ENCODE measurements around the gene CUBN.

Gene CUBN

GRCh38 chr10:16986406-16987205 is 143.0 kb downstream of the CUBN start:
- H3K9me3 ChIP-seq (ENCODE audit: control extremely low read depth in 1 of 5, control insufficient read depth in 4 of 5, insufficient read depth in 2 of 5, low read depth in 1 of 5, low read length in 4 of 5), result no peaks in the 10 kb centered on the region
- H3K36me3 ChIP-seq (ENCODE audit: control insufficient read depth in 4 of 4, insufficient read depth in 4 of 4, low read length in 3 of 4), result peaks cover 0 to 2% (median 0%) of the 10 kb centered on the region in 4 experiments
- no peak overlapping the region for H3K4me3 ChIP-seq (ENCODE audit: control insufficient read depth in 1 of 7, extremely low read depth in 1 of 7, insufficient read depth in 4 of 7, low read depth in 2 of 7, low read length in 6 of 7)
- no peaks in the 10 kb centered on the region for H3K27me3 ChIP-seq (replicated peaks in 2 of 5; ENCODE audit: control insufficient read depth in 4 of 5, insufficient read depth in 5 of 5, low read length in 4 of 5)
- DNase-seq, result no peak
- ChIA-PET CTCF (interaction anchor here (1.3 kb wide), 1 partner anchor 28 kb away, joined by 4 read pairs; no protein-coding TSS in a partner anchor), POLR2A (no interaction called here)
- no peaks in the 10 kb centered on the region for H3K4me1 ChIP-seq (ENCODE audit: control extremely low read depth in 1 of 4, control insufficient read depth in 4 of 4, insufficient read depth in 4 of 4, low read length in 3 of 4)
- no peak overlapping the region for H3K27ac ChIP-seq (ENCODE audit: insufficient read depth in 1 of 2, low read depth in 1 of 2, low read length in 2 of 2, poor library complexity in 1 of 2, severe bottlenecking in 2 of 2)
- 99% methylated on average over 9 of the region's 10 CpGs for WGBS (ENCODE audit: insufficient coverage)

GRCh38 chr10:16986082-16986405 is 143.6 kb downstream of the CUBN start:
- Histone ChIP-seq H3K36me3 (ENCODE audit: control insufficient read depth in 4 of 4, insufficient read depth in 4 of 4, low read length in 3 of 4) (peaks cover 0 to 2% (median 0%) of the 10 kb centered on the region in 4 experiments), H3K27ac (ENCODE audit: insufficient read depth in 1 of 2, low read depth in 1 of 2, low read length in 2 of 2, poor library complexity in 1 of 2, severe bottlenecking in 2 of 2) (no peak overlapping the region), H3K4me3 (ENCODE audit: control insufficient read depth in 1 of 7, extremely low read depth in 1 of 7, insufficient read depth in 4 of 7, low read depth in 2 of 7, low read length in 6 of 7) (no peak overlapping the region), H3K4me1 (ENCODE audit: control extremely low read depth in 1 of 4, control insufficient read depth in 4 of 4, insufficient read depth in 4 of 4, low read length in 3 of 4) (no peaks in the 10 kb centered on the region), H3K27me3 (replicated peaks in 2 of 5; ENCODE audit: control insufficient read depth in 4 of 5, insufficient read depth in 5 of 5, low read length in 4 of 5) (no peaks in the 10 kb centered on the region), H3K9me3 (ENCODE audit: control extremely low read depth in 1 of 5, control insufficient read depth in 4 of 5, insufficient read depth in 2 of 5, low read depth in 1 of 5, low read length in 4 of 5) (no peaks in the 10 kb centered on the region)
- 100% methylated on average over 2 of the region's 5 CpGs for WGBS (ENCODE audit: insufficient coverage)
- POLR2A ChIA-PET, result no interaction called here
- CTCF ChIA-PET, result interaction anchor here (1.3 kb wide), 1 partner anchor 28 kb away, joined by 4 read pairs; no protein-coding TSS in a partner anchor
- DNase-seq, result no peak

- WGBS (ENCODE audit: insufficient coverage), result 100% methylated on average over 1 of the region's 3 CpGs
- Histone ChIP-seq H3K4me3 (ENCODE audit: control insufficient read depth in 1 of 7, extremely low read depth in 1 of 7, insufficient read depth in 4 of 7, low read depth in 2 of 7, low read length in 6 of 7) (no peak overlapping the region), H3K4me1 (ENCODE audit: control extremely low read depth in 1 of 4, control insufficient read depth in 4 of 4, insufficient read depth in 4 of 4, low read length in 3 of 4) (no peaks in the 10 kb centered on the region), H3K27ac (ENCODE audit: insufficient read depth in 1 of 2, low read depth in 1 of 2, low read length in 2 of 2, poor library complexity in 1 of 2, severe bottlenecking in 2 of 2) (no peak overlapping the region), H3K36me3 (ENCODE audit: control insufficient read depth in 4 of 4, insufficient read depth in 4 of 4, low read length in 3 of 4) (peaks cover 0 to 2% (median 0%) of the 10 kb centered on the region in 4 experiments), H3K27me3 (replicated peaks in 2 of 5; ENCODE audit: control insufficient read depth in 4 of 5, insufficient read depth in 5 of 5, low read length in 4 of 5) (no peaks in the 10 kb centered on the region), H3K9me3 (ENCODE audit: control extremely low read depth in 1 of 5, control insufficient read depth in 4 of 5, insufficient read depth in 2 of 5, low read depth in 1 of 5, low read length in 4 of 5) (no peaks in the 10 kb centered on the region)
- no peak for DNase-seq
- ChIA-PET CTCF (no interaction called here), POLR2A (no interaction called here)
These were observed 145.4 kb downstream of the CUBN start for GRCh38 chr10:16984242-16984641.

DNA sequence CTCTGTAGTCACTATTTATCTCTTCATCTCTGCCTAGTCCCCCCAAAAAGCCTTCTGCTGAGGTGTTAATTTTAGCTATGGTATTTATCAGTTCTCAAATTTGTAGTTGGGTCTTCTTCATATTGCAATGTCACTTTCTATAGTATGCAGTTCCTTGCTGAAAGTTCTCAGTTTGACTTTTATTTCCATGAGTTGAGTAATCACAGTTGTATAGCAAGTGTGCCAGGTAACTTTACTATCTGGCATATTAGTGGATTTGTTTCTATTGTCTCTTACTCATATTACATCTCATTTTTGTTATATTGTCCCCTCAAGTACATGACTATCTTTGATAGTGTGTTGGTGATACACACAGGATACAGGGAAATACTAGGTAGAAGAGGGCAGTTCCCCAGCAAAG is 152.8 kb downstream of the CUBN start:
- no peaks in the 10 kb centered on the region for H3K36me3 ChIP-seq (ENCODE audit: control insufficient read depth in 4 of 4, insufficient read depth in 4 of 4, low read length in 3 of 4)
- ChIA-PET POLR2A (no interaction called here), CTCF (interaction anchor here (0.9 to 1.3 kb wide), 2 partner anchors 16 to 129 kb away, joined by 3 to 4 read pairs; no protein-coding TSS in a partner anchor)
- peaks cover 0 to 6% (median 1%) of the 10 kb centered on the region in 4 experiments for H3K4me1 ChIP-seq (ENCODE audit: control extremely low read depth in 1 of 4, control insufficient read depth in 4 of 4, insufficient read depth in 4 of 4, low read length in 3 of 4)
- peaks cover 0 to 3% (median 0%) of the 10 kb centered on the region in 5 experiments for H3K9me3 ChIP-seq (ENCODE audit: control extremely low read depth in 1 of 5, control insufficient read depth in 4 of 5, insufficient read depth in 2 of 5, low read depth in 1 of 5, low read length in 4 of 5)
- no peak overlapping the region for H3K27ac ChIP-seq (ENCODE audit: insufficient read depth in 1 of 2, low read depth in 1 of 2, low read length in 2 of 2, poor library complexity in 1 of 2, severe bottlenecking in 2 of 2)
- H3K27me3 ChIP-seq (replicated peaks in 2 of 5; ENCODE audit: control insufficient read depth in 4 of 5, insufficient read depth in 5 of 5, low read length in 4 of 5), result no peaks in the 10 kb centered on the region
- DNase-seq, result no peak
- H3K4me3 ChIP-seq (ENCODE audit: control insufficient read depth in 1 of 7, extremely low read depth in 1 of 7, insufficient read depth in 4 of 7, low read depth in 2 of 7, low read length in 6 of 7), result no peak overlapping the region

DNA sequence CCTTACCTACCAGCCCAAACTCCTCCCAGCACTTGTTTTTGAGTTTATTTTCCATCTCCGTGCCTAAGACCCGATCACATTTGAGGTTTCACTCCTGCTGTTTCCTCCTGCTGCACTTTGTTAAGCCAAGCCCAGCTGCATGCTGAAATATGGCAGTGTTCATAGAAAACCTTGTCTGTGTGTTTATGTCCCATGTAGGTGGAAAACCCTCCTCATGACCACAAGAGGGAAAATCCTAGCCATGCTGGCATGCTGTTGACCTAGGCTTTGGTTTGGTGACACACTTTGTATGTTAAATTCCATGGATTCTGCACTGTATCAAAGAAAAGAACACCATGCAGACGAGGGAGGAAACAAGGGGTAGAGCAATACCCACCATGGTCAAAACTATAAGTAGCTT is 154.4 kb downstream of the CUBN start:
- Histone ChIP-seq H3K27ac (ENCODE audit: insufficient read depth in 1 of 2, low read depth in 1 of 2, low read length in 2 of 2, poor library complexity in 1 of 2, severe bottlenecking in 2 of 2) (no peak overlapping the region), H3K4me1 (ENCODE audit: control extremely low read depth in 1 of 4, control insufficient read depth in 4 of 4, insufficient read depth in 4 of 4, low read length in 3 of 4) (peaks cover 0 to 6% (median 1%) of the 10 kb centered on the region in 4 experiments), H3K36me3 (ENCODE audit: control insufficient read depth in 4 of 4, insufficient read depth in 4 of 4, low read length in 3 of 4) (no peaks in the 10 kb centered on the region), H3K4me3 (ENCODE audit: control insufficient read depth in 1 of 7, extremely low read depth in 1 of 7, insufficient read depth in 4 of 7, low read depth in 2 of 7, low read length in 6 of 7) (no peak overlapping the region), H3K9me3 (ENCODE audit: control extremely low read depth in 1 of 5, control insufficient read depth in 4 of 5, insufficient read depth in 2 of 5, low read depth in 1 of 5, low read length in 4 of 5) (peaks cover 0 to 3% (median 0%) of the 10 kb centered on the region in 5 experiments), H3K27me3 (replicated peaks in 2 of 5; ENCODE audit: control insufficient read depth in 4 of 5, insufficient read depth in 5 of 5, low read length in 4 of 5) (no peaks in the 10 kb centered on the region)
- ChIA-PET CTCF (interaction anchor here (1.0 kb wide), 1 partner anchor 35 kb away, joined by 3 read pairs; no protein-coding TSS in a partner anchor), POLR2A (interaction anchor here (0.6 kb wide), 1 partner anchor 979 kb away, joined by 3 read pairs; no protein-coding TSS in a partner anchor)
- 8% methylated on average over 2 of the region's 3 CpGs for WGBS (ENCODE audit: insufficient coverage)
- DNase-seq, result peak; percentile 34 to 77 (median 63)

- no peaks in the 10 kb centered on the region for H3K9me3 ChIP-seq (ENCODE audit: control extremely low read depth in 1 of 5, control insufficient read depth in 4 of 5, insufficient read depth in 2 of 5, low read depth in 1 of 5, low read length in 4 of 5)
- H3K4me3 ChIP-seq (ENCODE audit: control insufficient read depth in 1 of 7, extremely low read depth in 1 of 7, insufficient read depth in 4 of 7, low read depth in 2 of 7, low read length in 6 of 7), result no peak overlapping the region
- ChIA-PET POLR2A (interaction anchor here (1.6 kb wide), 1 partner anchor 260 kb away, joined by 3 read pairs; no protein-coding TSS in a partner anchor), CTCF (interaction anchor here (0.6 to 2.7 kb wide), 3 partner anchors 9 to 936 kb away, joined by 3 to 11 read pairs (median 4); no protein-coding TSS in a partner anchor)
- H3K36me3 ChIP-seq (ENCODE audit: control insufficient read depth in 4 of 4, insufficient read depth in 4 of 4, low read length in 3 of 4), result no peaks in the 10 kb centered on the region
- no peak for DNase-seq
- H3K27me3 ChIP-seq (replicated peaks in 2 of 5; ENCODE audit: control insufficient read depth in 4 of 5, insufficient read depth in 5 of 5, low read length in 4 of 5), result no peaks in the 10 kb centered on the region
- WGBS (ENCODE audit: insufficient coverage), result 97% methylated on average over 8 of the region's 8 CpGs
- H3K4me1 ChIP-seq (ENCODE audit: control extremely low read depth in 1 of 4, control insufficient read depth in 4 of 4, insufficient read depth in 4 of 4, low read length in 3 of 4), result no peaks in the 10 kb centered on the region
- H3K27ac ChIP-seq (ENCODE audit: insufficient read depth in 1 of 2, low read depth in 1 of 2, low read length in 2 of 2, poor library complexity in 1 of 2, severe bottlenecking in 2 of 2), result no peak overlapping the region
These were observed 161.1 kb downstream of the CUBN start for GRCh38 chr10:16968416-16969041.

All from common myeloid progenitor, CD34-positive (primary cell).